Measurements from ENCODE around the gene TAS2R46.

Gene TAS2R46

GRCh38 chr12:11031307-11031706 is 30.8 kb downstream of the TAS2R46 start, which contains the start of gene TAS2R31:
Gene TAS2R31, minus strand, starts transcription at chr12:11031407. Its CDS starts 72 bp downstream, at chr12:11031335.
- DNase-seq = no peak

DNA sequence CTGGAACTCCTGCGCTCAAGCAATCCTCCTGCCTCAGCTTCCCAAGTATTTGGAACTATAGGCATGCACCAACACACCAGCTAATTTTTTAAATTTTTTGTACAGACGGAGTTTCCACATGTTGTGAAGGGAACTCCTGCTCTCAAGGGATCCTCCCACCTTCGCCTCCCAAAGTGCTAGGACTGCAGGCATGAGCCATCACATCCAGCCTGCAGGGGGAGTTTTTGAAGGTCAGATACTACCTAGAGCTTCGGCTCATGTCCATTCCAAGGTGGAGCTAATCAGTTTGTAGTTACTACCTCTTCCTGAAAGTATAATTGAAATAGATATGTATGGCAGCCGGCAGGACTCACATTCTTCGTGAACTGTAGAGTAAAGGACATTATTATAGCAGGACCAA is 36.0 kb downstream of the TAS2R46 start:
- no peak for DNase-seq

DNA sequence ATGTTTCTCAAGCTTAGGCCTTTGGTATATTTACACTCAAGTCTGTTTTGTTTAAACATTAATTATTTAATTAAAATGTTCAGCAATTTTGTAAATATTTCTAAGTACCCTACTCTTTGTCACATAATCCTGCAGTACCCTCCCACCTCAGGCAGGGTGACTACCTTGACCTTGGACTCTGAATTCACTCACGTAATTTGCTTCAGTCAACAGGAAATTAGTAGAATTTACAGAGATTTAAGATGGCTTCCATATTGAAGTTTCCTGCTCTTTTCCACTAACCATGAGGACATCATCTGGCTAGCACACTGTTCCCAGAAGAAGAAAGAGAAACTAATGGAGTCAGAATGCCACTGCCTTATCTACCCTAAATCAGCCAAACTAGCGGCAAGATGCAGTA is 38.7 kb downstream of the TAS2R46 start:
- DNase-seq = no peak

GRCh38 chr12:11022520-11022919 is 39.6 kb downstream of the TAS2R46 start, which contains the start of gene TAS2R19:
Gene TAS2R19, minus strand, starts transcription at chr12:11022620. Its CDS starts 49 bp downstream, at chr12:11022571.
- no peak for DNase-seq

GRCh38 chr12:11016937-11017336 is 45.2 kb downstream of the TAS2R46 start:
- no peak for DNase-seq

DNA sequence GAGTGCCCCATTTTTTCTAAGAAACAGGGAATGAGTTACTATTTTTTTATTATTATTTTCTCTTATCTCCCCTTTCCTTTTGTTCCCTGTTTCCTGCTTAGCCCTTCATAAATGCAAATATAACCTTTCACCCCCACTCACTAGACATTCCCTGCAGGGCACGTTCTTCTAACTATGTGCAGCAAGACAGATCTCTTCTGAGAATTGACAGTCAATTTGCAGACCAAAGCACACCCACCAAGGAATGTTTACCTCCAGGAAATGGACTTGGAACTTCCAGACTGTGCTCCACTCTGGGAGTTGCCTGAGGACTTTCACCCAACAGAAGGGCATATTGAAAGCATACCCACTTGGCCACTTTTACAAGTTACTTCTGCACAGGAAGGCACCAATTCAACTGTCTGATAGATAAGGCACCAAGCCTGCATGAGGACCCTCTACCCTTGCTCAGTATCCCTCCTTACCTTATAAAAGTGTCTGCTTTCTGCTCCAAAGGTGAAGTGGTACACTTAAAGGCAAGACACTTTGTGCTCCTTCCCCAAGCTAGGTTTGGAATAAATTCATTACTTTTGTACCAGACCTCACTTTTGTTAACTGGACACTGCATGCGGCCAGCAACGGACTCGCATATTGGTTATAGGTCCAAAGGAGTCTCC is 46.2 kb downstream of the TAS2R46 start:
- DNase-seq = no peak

DNA sequence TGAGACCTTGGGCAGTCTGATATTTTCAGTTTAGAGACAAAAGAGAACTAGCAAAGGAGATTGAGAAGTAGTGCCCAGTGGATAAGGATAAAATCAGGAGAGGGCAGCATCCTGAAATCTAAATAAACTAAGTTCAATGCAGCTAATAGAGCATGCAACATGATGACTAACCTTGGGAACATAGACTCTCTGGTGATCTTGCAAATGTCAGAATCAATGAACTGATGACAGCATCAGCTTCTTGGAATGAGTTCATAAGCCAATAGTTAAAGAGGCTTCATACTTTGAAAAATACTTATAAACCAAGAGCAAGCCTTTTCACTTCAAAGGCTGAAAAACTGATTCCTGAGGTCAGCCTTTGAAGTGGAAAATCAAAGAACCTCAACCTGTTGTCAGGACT is 47.9 kb downstream of the TAS2R46 start:
- DNase-seq = no peak
